ENCODE data around the gene XIST. TPM values are rescaled to one million over a fixed set of nuclear protein-coding genes. Genes with fewer than 3 reads are reported as not detected.
"Not testable (repeated sequence)": the region's sequence is repeated elsewhere in the genome, so short reads cannot be mapped to it uniquely, and the experiment has no call there.

Gene XIST
- total RNA-seq, 1 experiment from 2014 or later = 1.4 TPM

GRCh38 chrX:73799888-73800287, 52.6 kb downstream of the XIST start:
- Histone ChIP-seq H4K5ac (ENCODE audit: insufficient read length, low read depth, low read length) (no peak overlapping the region), H3K79me1 (ENCODE audit: insufficient read depth, low read depth, low read length, poor library complexity, severe bottlenecking) (no peaks in the 10 kb centered on the region), H3K56ac (ENCODE audit: insufficient read length, low read depth, low read length) (no peak overlapping the region), H2BK120ac (ENCODE audit: low read depth, low read length, poor library complexity, severe bottlenecking) (no peak overlapping the region), H3K9me3 (ENCODE audit: control insufficient read depth, low read depth, low read length) (no peaks in the 10 kb centered on the region), H3K27ac (ENCODE audit: insufficient read length, low read depth, low read length) (no peak overlapping the region), H3T11ph (ENCODE audit: low read length) (no peak overlapping the region), H2BK15ac (ENCODE audit: low read depth, low read length) (no peak overlapping the region), H2AFZ (ENCODE audit: low read length) (no peak overlapping the region), H3K4me1 (ENCODE audit: insufficient read depth, low read length) (no peaks in the 10 kb centered on the region), H4K91ac (ENCODE audit: insufficient read length, low read depth, low read length) (no peak overlapping the region), H3K4ac (ENCODE audit: low read depth, low read length) (no peak overlapping the region), H4K8ac (replicated peaks; ENCODE audit: insufficient read length, low read depth, low read length) (no peak overlapping the region), H3K4me2 (ENCODE audit: insufficient read depth, insufficient read length, low read length) (no peak overlapping the region), H3K27me3 (ENCODE audit: insufficient read depth, low read length) (no peaks in the 10 kb centered on the region), H3K18ac (ENCODE audit: insufficient read length, low read depth, low read length) (no peak overlapping the region), H3K9ac (ENCODE audit: extremely low read depth, insufficient read length, low read length) (no peak overlapping the region), H2AK5ac (ENCODE audit: insufficient read length, low read length) (no peak overlapping the region), H2BK5ac (ENCODE audit: insufficient read length, low read length) (no peak overlapping the region), H3K79me2 (ENCODE audit: insufficient read depth, low read length) (no peaks in the 10 kb centered on the region), H2BK20ac (ENCODE audit: low read depth, low read length, poor library complexity, severe bottlenecking) (no peak overlapping the region), H3K14ac (ENCODE audit: insufficient read depth, low read length) (no peak overlapping the region), H3K23me2 (ENCODE audit: insufficient read length, low read depth, low read length, poor library complexity, severe bottlenecking) (no peaks in the 10 kb centered on the region), H4K20me1 (ENCODE audit: control insufficient read depth, insufficient read depth, insufficient read length) (no peaks in the 10 kb centered on the region), H2BK12ac (ENCODE audit: insufficient read length, low read depth, low read length) (no peak overlapping the region), H3K23ac (ENCODE audit: insufficient read length, low read depth, low read length) (no peak overlapping the region)
- no peaks in the 10 kb centered on the region; a peak in 5 of 5 replicates for H3K9me3 Mint-ChIP-seq
- no peak for TF ChIP-seq CTCF (conservative IDR thresholded peaks at IDR 0.05)
- no peak overlapping the region for H3K4me3 Mint-ChIP-seq
- WGBS (ENCODE audit: extremely low coverage, insufficient read length, low lambda C conversion rate) = no CpG with 5 or more reads among the region's 3 CpGs
- no peak overlapping the region for H3K27ac Mint-ChIP-seq
- no peaks in the 10 kb centered on the region; the same call in 1 of the 2 replicates for H3K27me3 Mint-ChIP-seq (ENCODE audit: low read depth)
- no peak for DNase-seq
- no peaks in the 10 kb centered on the region for H3K4me1 Mint-ChIP-seq
- H3K36me3 Mint-ChIP-seq (ENCODE audit: insufficient read depth in 1 of 3, low read depth in 3 of 3) = peaks cover 5 to 9% (median 6%) of the 10 kb centered on the region in 3 experiments; a peak in 6 of 7 replicates

DNA sequence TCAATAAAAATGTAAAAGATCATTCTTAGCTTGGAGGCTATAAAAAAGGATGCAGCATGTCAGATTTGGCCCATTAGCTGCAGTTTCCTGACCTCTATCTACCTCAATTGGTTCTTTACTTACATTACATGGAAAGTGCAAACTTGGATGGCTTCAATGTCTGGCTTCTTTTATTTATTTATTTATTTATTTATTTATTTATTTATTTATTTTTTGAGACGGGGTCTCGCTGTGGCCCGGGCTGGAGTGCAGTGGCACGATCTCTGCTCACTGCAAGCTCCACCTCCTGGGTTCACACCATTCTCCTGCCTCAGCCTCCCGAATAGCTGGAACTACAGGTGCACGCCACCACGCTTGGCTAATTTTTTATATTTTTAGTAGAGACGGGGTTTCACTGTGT, 60.0 kb downstream of the XIST start:
- H3K27ac ChIP-seq (ENCODE audit: insufficient read length, low read depth, low read length); H4K20me1 ChIP-seq (ENCODE audit: control insufficient read depth, insufficient read depth, insufficient read length); H3T11ph ChIP-seq (ENCODE audit: low read length); H2BK12ac ChIP-seq (ENCODE audit: insufficient read length, low read depth, low read length); H3K4me3 Mint-ChIP-seq; H3K79me2 ChIP-seq (ENCODE audit: insufficient read depth, low read length); H3K9ac ChIP-seq (ENCODE audit: extremely low read depth, insufficient read length, low read length); H3K27ac Mint-ChIP-seq; H2BK120ac ChIP-seq (ENCODE audit: low read depth, low read length, poor library complexity, severe bottlenecking); H4K5ac ChIP-seq (ENCODE audit: insufficient read length, low read depth, low read length); H3K27me3 ChIP-seq (ENCODE audit: insufficient read depth, low read length); H3K4me2 ChIP-seq (ENCODE audit: insufficient read depth, insufficient read length, low read length); H3K4ac ChIP-seq (ENCODE audit: low read depth, low read length); H3K79me1 ChIP-seq (ENCODE audit: insufficient read depth, low read depth, low read length, poor library complexity, severe bottlenecking); DNase-seq; H3K14ac ChIP-seq (ENCODE audit: insufficient read depth, low read length); H2BK20ac ChIP-seq (ENCODE audit: low read depth, low read length, poor library complexity, severe bottlenecking); H2AK5ac ChIP-seq (ENCODE audit: insufficient read length, low read length); H3K18ac ChIP-seq (ENCODE audit: insufficient read length, low read depth, low read length); H2AFZ ChIP-seq (ENCODE audit: low read length); H3K9me3 ChIP-seq (ENCODE audit: control insufficient read depth, low read depth, low read length); H3K23me2 ChIP-seq (ENCODE audit: insufficient read length, low read depth, low read length, poor library complexity, severe bottlenecking); H3K4me1 Mint-ChIP-seq; H3K23ac ChIP-seq (ENCODE audit: insufficient read length, low read depth, low read length); H3K27me3 Mint-ChIP-seq (ENCODE audit: low read depth); H4K91ac ChIP-seq (ENCODE audit: insufficient read length, low read depth, low read length); H3K56ac ChIP-seq (ENCODE audit: insufficient read length, low read depth, low read length); H2BK15ac ChIP-seq (ENCODE audit: low read depth, low read length); H3K4me1 ChIP-seq (ENCODE audit: insufficient read depth, low read length); H4K8ac ChIP-seq (replicated peaks; ENCODE audit: insufficient read length, low read depth, low read length); H2BK5ac ChIP-seq (ENCODE audit: insufficient read length, low read length): not testable (repeated sequence)
- peaks cover 7 to 24% (median 16%) of the 10 kb centered on the region in 3 experiments; a peak in 5 of 7 replicates for H3K36me3 Mint-ChIP-seq (ENCODE audit: insufficient read depth in 1 of 3, low read depth in 3 of 3)
- no CpG with 5 or more reads among the region's 8 CpGs for WGBS (ENCODE audit: extremely low coverage, insufficient read length, low lambda C conversion rate)
- H3K9me3 Mint-ChIP-seq = peaks cover 8 to 19% of the 10 kb centered on the region in 2 experiments
